Left renal pelvis (tissue), 4 donors: Measurements from ENCODE around the gene LHX4. TPM values are rescaled to one million over a fixed set of nuclear protein-coding genes. Genes with fewer than 3 reads are reported as not detected.
"Not testable (repeated sequence)": the region's sequence is repeated elsewhere in the genome, so short reads cannot be mapped to it uniquely, and the experiment has no call there.

Source experiments
- DNase-seq, 4 donors: peaks; one replicate each; pipeline ENCODE4 v3.0.0-alpha.2; 2013; ENCODE audit warnings: low read depth in 4 of 4, low spot score in 3 of 4
- polyA plus RNA-seq, 4 donors: library from polyadenylated mRNA; unstranded; fragments of 120-200 nt; gene quantifications; one replicate each; pipeline ENCODE4 v1.2.1, GENCODE V29; 2013; ENCODE audit not compliant: insufficient read length in 4 of 4

The LHX4 gene
- polyA plus RNA-seq, 4 donors: 1.3 to 3.7 (median 2.0) TPM

GRCh38 chr1:180196436-180197003 lies 33.5 kb upstream of the LHX4 start:
- DNase-seq: no peak

- DNase-seq: no peak
Measured at GRCh38 chr1:180197231-180197630, 32.8 kb upstream of the LHX4 start.

GRCh38 chr1:180198196-180198595 lies 31.9 kb upstream of the LHX4 start:
- no peak for DNase-seq

- no peak for DNase-seq
Measured at GRCh38 chr1:180198611-180199010, 31.5 kb upstream of the LHX4 start.

- DNase-seq: no peak
Measured at GRCh38 chr1:180199018-180199417, 31.0 kb upstream of the LHX4 start.

- DNase-seq: no peak
Measured at GRCh38 chr1:180201451-180202200, 28.4 kb upstream of the LHX4 start.

GRCh38 chr1:180202588-180202987 lies 27.5 kb upstream of the LHX4 start:
- not testable (repeated sequence) for DNase-seq

- DNase-seq: no peak
Measured at GRCh38 chr1:180204231-180204630, 25.8 kb upstream of the LHX4 start.

- no peak for DNase-seq
Measured at GRCh38 chr1:180206581-180206980, 23.5 kb upstream of the LHX4 start.

GRCh38 chr1:180208264-180208663 lies 21.8 kb upstream of the LHX4 start:
- no peak for DNase-seq

GRCh38 chr1:180210008-180210620 lies 19.9 kb upstream of the LHX4 start:
- DNase-seq: no peak

GRCh38 chr1:180211156-180211859 lies 18.8 kb upstream of the LHX4 start:
- no peak for DNase-seq

GRCh38 chr1:180211860-180212229 lies 18.2 kb upstream of the LHX4 start:
- DNase-seq: no peak

GRCh38 chr1:180213401-180214170 lies 16.5 kb upstream of the LHX4 start:
- DNase-seq: no peak

GRCh38 chr1:180215856-180216625 lies 14.0 kb upstream of the LHX4 start:
- DNase-seq: no peak

- no peak for DNase-seq
Measured at GRCh38 chr1:180217006-180217405, 13.1 kb upstream of the LHX4 start.

- no peak for DNase-seq
Measured at GRCh38 chr1:180218806-180219765, 11.0 kb upstream of the LHX4 start.

GRCh38 chr1:180219776-180220175 lies 10.3 kb upstream of the LHX4 start:
- DNase-seq: no peak

- DNase-seq: no peak
Measured at GRCh38 chr1:180221462-180221861, 8.6 kb upstream of the LHX4 start.
